Keratinocyte (primary cell): Measurements from ENCODE around the gene ASPSCR1.

Source experiments
- CTCF ChIP-seq, 3 experiments: IDR thresholded peaks in 1 of 3; conservative IDR thresholded peaks in 1 of 3; optimal IDR thresholded peaks in 1 of 3; 2 replicates in 2 of 3; 3 replicates in 1 of 3; pipeline versions ENCODE3 to v1.5.1; 2011; ENCODE audit warnings: low read length in 3 of 3, mild to moderate bottlenecking in 3 of 3, moderate library complexity in 2 of 3, control low read depth in 1 of 3, inconsistent platforms in 1 of 3; ENCODE audit not compliant: insufficient read depth in 2 of 3; ENCODE audit errors: extremely low read depth in 1 of 3
- EZH2 ChIP-seq: IDR thresholded peaks from one replicate; pipeline ENCODE4 v1.6.1; 2012; ENCODE audit warnings: inconsistent platforms, mild to moderate bottlenecking, low read length, moderate library complexity

GRCh38 chr17:81991684-81992305 is 14.4 kb downstream of the ASPSCR1 start:
- TF ChIP-seq CTCF (optimal IDR thresholded peaks at IDR 0.05 in 1 of 3, IDR thresholded peaks at IDR 0.05 in 1 of 3, conservative IDR thresholded peaks at IDR 0.05 in 1 of 3; ENCODE audit: extremely low read depth in 1 of 3, insufficient read depth in 2 of 3, low read length in 3 of 3) = no peak
- TF ChIP-seq EZH2 = no peak
